B cell (primary cell): ENCODE data around the gene EYS. TPM values are rescaled to one million over a fixed set of nuclear protein-coding genes. Genes with fewer than 3 reads are reported as not detected.

Source experiments
- ATAC-seq: fragments of 200-7000 bp; cut with Tn5 transposase; one replicate; pipeline ENCODE4 v1.10.0; 2021; ENCODE audit warnings: low read depth, mild to moderate bottlenecking, moderate number of reproducible peaks, moderate library complexity
- CTCF ChIA-PET: fragments of 350-600 bp; sonication (Branson Sonifier 250); formaldehyde crosslinking; loops from one replicate; lab custom pipeline; 2021; ENCODE audit warnings: antibody characterized with exemption, inconsistent platforms; lab: Charles Lee
- POLR2A ChIA-PET: fragments of 350-600 bp; sonication (Branson Sonifier 250); formaldehyde crosslinking; loops from one replicate; lab custom pipeline; 2021; ENCODE audit warnings: antibody characterized with exemption; lab: Charles Lee
- DNase-seq: peaks from one replicate; pipeline ENCODE4 v3.0.0; 2013
- H2AFZ ChIP-seq: 2 replicates; pipeline ENCODE4 v1.6.1; 2012; ENCODE audit warnings: mild to moderate bottlenecking, low read depth, low read length; ENCODE audit not compliant: insufficient read depth, poor library complexity, severe bottlenecking
- H3K27ac ChIP-seq, 2 donors: 1 replicate in 1 of 2; 2 replicates in 1 of 2; pipeline ENCODE4 v1.5.1; 2012 to 2013; ENCODE audit warnings: low read length in 2 of 2, mild to moderate bottlenecking in 2 of 2, moderate library complexity in 1 of 2
- H3K27me3 ChIP-seq, 4 experiments: fragments of 200-600 bp in 1 of 4; sonication (generic) in 1 of 4; replicated peaks in 1 of 4; 1 replicate in 2 of 4; 2 replicates in 2 of 4; pipeline versions ENCODE4 v1.6.1 to v1.7.0; 2013 to 2016; ENCODE audit warnings: low read length in 3 of 4, mild to moderate bottlenecking in 2 of 4, mixed read lengths in 1 of 4, moderate library complexity in 1 of 4; ENCODE audit not compliant: insufficient read depth in 4 of 4, control insufficient read depth in 3 of 4; ENCODE audit errors: control extremely low read depth in 1 of 4
- H3K36me3 ChIP-seq, 2 experiments: replicated peaks in 1 of 2; 1 replicate in 1 of 2; 2 replicates in 1 of 2; pipeline versions ENCODE4 v1.6.1 to v1.7.1; 2013; ENCODE audit warnings: low read length in 1 of 2; ENCODE audit not compliant: insufficient read depth in 2 of 2, control insufficient read depth in 1 of 2; ENCODE audit errors: control extremely low read depth in 1 of 2, extremely low read depth in 1 of 2
- H3K4me1 ChIP-seq, 2 donors: fragments of 200-600 bp in 1 of 2; sonication (generic) in 1 of 2; 1 replicate in 1 of 2; 2 replicates in 1 of 2; pipeline versions ENCODE4 v1.5.1 to v1.6.1; 2013 to 2017; ENCODE audit warnings: low read length in 2 of 2; ENCODE audit not compliant: control insufficient read depth in 2 of 2, insufficient read depth in 2 of 2
- H3K4me2 ChIP-seq: replicated peaks from 2 replicates; pipeline ENCODE3; 2012; ENCODE audit warnings: mild to moderate bottlenecking, low read depth, low read length; ENCODE audit not compliant: poor library complexity, severe bottlenecking
- H3K4me3 ChIP-seq, 5 experiments: fragments of 200-600 bp in 1 of 5; sonication (generic) in 1 of 5; 1 replicate in 3 of 5; 2 replicates in 2 of 5; pipeline versions ENCODE4 v1.5.1 to v1.7.0; 2011 to 2016; ENCODE audit warnings: low read length in 4 of 5, mild to moderate bottlenecking in 4 of 5, low read depth in 2 of 5, control low read depth in 1 of 5, moderate library complexity in 1 of 5; ENCODE audit not compliant: insufficient read depth in 1 of 5; ENCODE audit errors: control extremely low read depth in 1 of 5, extremely low read depth in 1 of 5
- H3K79me2 ChIP-seq: fragments of 200-600 bp; sonication (generic); one replicate; pipeline ENCODE4 v1.6.0; 2016; ENCODE audit warnings: low read length; ENCODE audit not compliant: control insufficient read depth, insufficient read depth
- H3K9ac ChIP-seq: fragments of 200-600 bp; sonication (generic); 2 replicates; pipeline ENCODE4 v1.6.1; 2017; ENCODE audit warnings: mild to moderate bottlenecking, low read length, moderate library complexity
- H3K9me3 ChIP-seq, 3 donors: one replicate each; pipeline versions ENCODE4 v1.6.1 to v1.7.1; 2013; ENCODE audit warnings: low read length in 2 of 3; ENCODE audit not compliant: control insufficient read depth in 2 of 3, insufficient read depth in 1 of 3; ENCODE audit errors: control extremely low read depth in 1 of 3
- H4K20me1 ChIP-seq: 2 replicates; pipeline ENCODE4 v1.6.0; 2012; ENCODE audit warnings: mild to moderate bottlenecking, low read length; ENCODE audit not compliant: insufficient read depth, control insufficient read depth, poor library complexity, severe bottlenecking
- H3K27ac Mint-ChIP-seq: one replicate; pipeline ENCODE4 v1.8.0; 2021; ENCODE audit warnings: mixed read lengths
- H3K27me3 Mint-ChIP-seq: one replicate; pipeline ENCODE4 v1.8.0; 2021; ENCODE audit warnings: mixed read lengths
- H3K4me1 Mint-ChIP-seq: one replicate; pipeline ENCODE4 v1.8.0; 2021; ENCODE audit warnings: mixed read lengths
- H3K4me3 Mint-ChIP-seq: one replicate; pipeline ENCODE4 v1.8.0; 2021; ENCODE audit warnings: mixed read lengths
- H3K9me3 Mint-ChIP-seq: one replicate; pipeline ENCODE4 v1.8.0; 2022; ENCODE audit warnings: mixed read lengths; ENCODE audit not compliant: insufficient read depth
- EZH2 ChIP-seq: IDR thresholded peaks from 2 replicates; pipeline ENCODE4 v1.6.1; 2012; ENCODE audit warnings: borderline replicate concordance, low read depth, mild to moderate bottlenecking, moderate library complexity, low read length; ENCODE audit not compliant: insufficient read depth, poor library complexity, severe bottlenecking
- WGBS: methylation state at CpG from one replicate; pipeline ENCODE4 v1.1.5; 2013; ENCODE audit warnings: missing lambda C conversion rate; ENCODE audit not compliant: insufficient coverage; 5-methylcytosine and 5-hydroxymethylcytosine counted together
- intact Hi-C: fragments of 100-400 bp; cut with micrococcal nuclease; formaldehyde crosslinking; loops from one replicate; pipeline ENCODE4 v1.10.0; 2022
- polyA plus RNA-seq: library from polyadenylated mRNA; depleted of rRNA; stranded (reverse); fragments of >200 nt; gene quantifications from 2 replicates; pipeline ENCODE4 v1.2.3, GENCODE V29; 2012
- total RNA-seq, 2 donors: library from RNA; stranded (reverse); fragments of 120-200 nt in 1 of 2; gene quantifications; 1 replicate in 1 of 2; 2 replicates in 1 of 2; pipeline versions ENCODE4 v1.2.3 to v1.2.4, GENCODE V29; 2013 to 2022
- TF ChIP-seq, protein P1 (sequence below): fragments of 200-600 bp; IDR thresholded peaks from one replicate; pipeline ENCODE4 v1.8.0; 2022; ENCODE audit warnings: antibody characterized with exemption, mild to moderate bottlenecking

EYS gene
- total and polyA plus RNA-seq, 2 donors (not counting 1 experiment from before 2014, with no cell fraction given), result not detected

DNA sequence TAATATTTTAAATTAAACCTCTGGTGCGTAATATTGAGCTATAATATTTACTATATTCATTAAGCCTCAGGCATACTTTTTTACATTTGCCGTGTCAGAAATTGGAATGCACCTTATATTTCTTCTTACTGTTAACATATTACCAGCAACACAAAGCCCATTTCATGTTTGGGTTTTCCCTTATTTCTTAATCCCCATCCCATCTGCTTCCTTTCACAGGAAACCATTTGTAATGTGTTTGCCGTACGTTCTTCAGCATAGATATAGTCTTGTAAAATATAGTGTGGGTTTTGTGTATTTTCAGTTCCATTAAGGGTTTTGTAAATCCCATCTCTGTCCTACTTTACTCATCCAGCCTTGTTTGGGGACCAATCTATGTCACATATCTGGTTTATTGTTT lies 6.5 kb downstream of the EYS start:
- Histone ChIP-seq H3K4me3 (no peak overlapping the region), H3K9ac (no peak overlapping the region), H3K79me2 (no peaks in the 10 kb centered on the region), H3K4me1 (no peaks in the 10 kb centered on the region), H2AFZ (no peak overlapping the region), H3K4me2 (no peak overlapping the region), H3K27me3 (no peaks in the 10 kb centered on the region), H4K20me1 (no peaks in the 10 kb centered on the region), H3K36me3 (no peaks in the 10 kb centered on the region), H3K9me3 (no peaks in the 10 kb centered on the region), H3K27ac (no peak overlapping the region)
- no peak for TF ChIP-seq EZH2
- TF ChIP-seq, protein P1, sequence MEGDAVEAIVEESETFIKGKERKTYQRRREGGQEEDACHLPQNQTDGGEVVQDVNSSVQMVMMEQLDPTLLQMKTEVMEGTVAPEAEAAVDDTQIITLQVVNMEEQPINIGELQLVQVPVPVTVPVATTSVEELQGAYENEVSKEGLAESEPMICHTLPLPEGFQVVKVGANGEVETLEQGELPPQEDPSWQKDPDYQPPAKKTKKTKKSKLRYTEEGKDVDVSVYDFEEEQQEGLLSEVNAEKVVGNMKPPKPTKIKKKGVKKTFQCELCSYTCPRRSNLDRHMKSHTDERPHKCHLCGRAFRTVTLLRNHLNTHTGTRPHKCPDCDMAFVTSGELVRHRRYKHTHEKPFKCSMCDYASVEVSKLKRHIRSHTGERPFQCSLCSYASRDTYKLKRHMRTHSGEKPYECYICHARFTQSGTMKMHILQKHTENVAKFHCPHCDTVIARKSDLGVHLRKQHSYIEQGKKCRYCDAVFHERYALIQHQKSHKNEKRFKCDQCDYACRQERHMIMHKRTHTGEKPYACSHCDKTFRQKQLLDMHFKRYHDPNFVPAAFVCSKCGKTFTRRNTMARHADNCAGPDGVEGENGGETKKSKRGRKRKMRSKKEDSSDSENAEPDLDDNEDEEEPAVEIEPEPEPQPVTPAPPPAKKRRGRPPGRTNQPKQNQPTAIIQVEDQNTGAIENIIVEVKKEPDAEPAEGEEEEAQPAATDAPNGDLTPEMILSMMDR, result no peak
- no peak for ATAC-seq
- intact Hi-C loops, result no loop called here
- no peak for DNase-seq
- Mint-ChIP-seq H3K27ac (no peak overlapping the region), H3K4me1 (no peaks in the 10 kb centered on the region), H3K4me3 (no peak overlapping the region), H3K9me3 (no peaks in the 10 kb centered on the region), H3K27me3 (no peaks in the 10 kb centered on the region)
- POLR2A ChIA-PET, result no interaction called here
- no CpG with 5 or more reads among the region's 4 CpGs for WGBS
- CTCF ChIA-PET, result no interaction called here

DNA sequence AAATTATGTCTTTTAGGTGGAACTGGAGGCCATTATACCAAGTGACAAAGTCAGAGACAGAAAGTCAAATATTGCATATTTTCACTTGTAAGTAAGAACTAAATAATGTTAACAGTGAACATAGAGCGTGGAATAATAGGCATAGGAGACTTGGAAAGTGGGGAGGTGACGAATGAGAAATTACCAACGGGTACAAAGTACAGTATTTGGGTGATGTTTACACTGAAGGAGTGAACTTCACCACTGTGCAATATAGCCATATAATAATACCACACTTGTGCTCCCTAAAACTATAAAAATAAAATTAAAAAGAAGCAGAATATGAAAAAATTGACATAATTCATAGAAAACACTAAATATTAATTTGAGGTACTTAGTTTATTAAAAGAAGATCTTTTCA lies 14.9 kb downstream of the EYS start:
- Histone ChIP-seq H3K36me3 (no peaks in the 10 kb centered on the region), H3K4me1 (no peaks in the 10 kb centered on the region), H3K27ac (no peak overlapping the region), H3K9me3 (no peaks in the 10 kb centered on the region), H4K20me1 (no peaks in the 10 kb centered on the region), H3K4me2 (no peak overlapping the region), H3K27me3 (no peaks in the 10 kb centered on the region), H2AFZ (no peak overlapping the region), H3K79me2 (no peaks in the 10 kb centered on the region), H3K9ac (no peak overlapping the region), H3K4me3 (no peak overlapping the region)
- no peak overlapping the region for H3K4me3 Mint-ChIP-seq
- intact Hi-C loops, result no loop called here
- no peaks in the 10 kb centered on the region for H3K27me3 Mint-ChIP-seq
- ATAC-seq, result no peak
- H3K27ac Mint-ChIP-seq, result no peak overlapping the region
- H3K4me1 Mint-ChIP-seq, result no peaks in the 10 kb centered on the region
- WGBS, result no CpG with 5 or more reads among the region's 3 CpGs
- DNase-seq, result no peak
- no peak for TF ChIP-seq EZH2
- TF ChIP-seq, protein P1, result no peak
- peaks cover 2% of the 10 kb centered on the region for H3K9me3 Mint-ChIP-seq
- ChIA-PET CTCF (no interaction called here), POLR2A (no interaction called here)
